ENCODE data around the gene MAP1S. TPM values are rescaled to one million over a fixed set of nuclear protein-coding genes. Genes with fewer than 3 reads are reported as not detected.

MAP1S gene
- total RNA-seq, 1 donor from 2014 or later: 63.1 TPM

DNA sequence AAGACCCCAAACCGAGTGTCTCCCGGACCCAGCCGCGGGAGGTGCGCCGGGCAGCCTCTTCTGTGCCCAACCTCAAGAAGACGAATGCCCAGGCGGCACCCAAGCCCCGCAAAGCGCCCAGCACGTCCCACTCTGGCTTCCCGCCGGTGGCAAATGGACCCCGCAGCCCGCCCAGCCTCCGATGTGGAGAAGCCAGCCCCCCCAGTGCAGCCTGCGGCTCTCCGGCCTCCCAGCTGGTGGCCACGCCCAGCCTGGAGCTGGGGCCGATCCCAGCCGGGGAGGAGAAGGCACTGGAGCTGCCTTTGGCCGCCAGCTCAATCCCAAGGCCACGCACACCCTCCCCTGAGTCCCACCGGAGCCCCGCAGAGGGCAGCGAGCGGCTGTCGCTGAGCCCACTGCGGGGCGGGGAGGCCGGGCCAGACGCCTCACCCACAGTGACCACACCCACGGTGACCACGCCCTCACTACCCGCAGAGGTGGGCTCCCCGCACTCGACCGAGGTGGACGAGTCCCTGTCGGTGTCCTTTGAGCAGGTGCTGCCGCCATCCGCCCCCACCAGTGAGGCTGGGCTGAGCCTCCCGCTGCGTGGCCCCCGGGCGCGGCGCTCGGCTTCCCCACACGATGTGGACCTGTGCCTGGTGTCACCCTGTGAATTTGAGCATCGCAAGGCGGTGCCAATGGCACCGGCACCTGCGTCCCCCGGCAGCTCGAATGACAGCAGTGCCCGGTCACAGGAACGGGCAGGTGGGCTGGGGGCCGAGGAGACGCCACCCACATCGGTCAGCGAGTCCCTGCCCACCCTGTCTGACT, 7.9 kb downstream of the MAP1S start:
- Mint-ChIP-seq H3K27ac (ENCODE audit: unreplicated experiment) (no peak overlapping the region), H3K9me3 (ENCODE audit: unreplicated experiment) (no peaks in the 10 kb centered on the region), H3K4me1 (ENCODE audit: unreplicated experiment) (no peaks in the 10 kb centered on the region), H3K36me3 (ENCODE audit: unreplicated experiment) (peaks cover 29% of the 10 kb centered on the region), H3K4me3 (ENCODE audit: unreplicated experiment) (no peak overlapping the region), H3K27me3 (ENCODE audit: unreplicated experiment) (no peaks in the 10 kb centered on the region)
- TF ChIP-seq, protein P1, sequence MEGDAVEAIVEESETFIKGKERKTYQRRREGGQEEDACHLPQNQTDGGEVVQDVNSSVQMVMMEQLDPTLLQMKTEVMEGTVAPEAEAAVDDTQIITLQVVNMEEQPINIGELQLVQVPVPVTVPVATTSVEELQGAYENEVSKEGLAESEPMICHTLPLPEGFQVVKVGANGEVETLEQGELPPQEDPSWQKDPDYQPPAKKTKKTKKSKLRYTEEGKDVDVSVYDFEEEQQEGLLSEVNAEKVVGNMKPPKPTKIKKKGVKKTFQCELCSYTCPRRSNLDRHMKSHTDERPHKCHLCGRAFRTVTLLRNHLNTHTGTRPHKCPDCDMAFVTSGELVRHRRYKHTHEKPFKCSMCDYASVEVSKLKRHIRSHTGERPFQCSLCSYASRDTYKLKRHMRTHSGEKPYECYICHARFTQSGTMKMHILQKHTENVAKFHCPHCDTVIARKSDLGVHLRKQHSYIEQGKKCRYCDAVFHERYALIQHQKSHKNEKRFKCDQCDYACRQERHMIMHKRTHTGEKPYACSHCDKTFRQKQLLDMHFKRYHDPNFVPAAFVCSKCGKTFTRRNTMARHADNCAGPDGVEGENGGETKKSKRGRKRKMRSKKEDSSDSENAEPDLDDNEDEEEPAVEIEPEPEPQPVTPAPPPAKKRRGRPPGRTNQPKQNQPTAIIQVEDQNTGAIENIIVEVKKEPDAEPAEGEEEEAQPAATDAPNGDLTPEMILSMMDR (IDR thresholded peaks at IDR 0.05): no peak
- no peak for DNase-seq (ENCODE audit: extremely low spot score, unreplicated experiment)

DNA sequence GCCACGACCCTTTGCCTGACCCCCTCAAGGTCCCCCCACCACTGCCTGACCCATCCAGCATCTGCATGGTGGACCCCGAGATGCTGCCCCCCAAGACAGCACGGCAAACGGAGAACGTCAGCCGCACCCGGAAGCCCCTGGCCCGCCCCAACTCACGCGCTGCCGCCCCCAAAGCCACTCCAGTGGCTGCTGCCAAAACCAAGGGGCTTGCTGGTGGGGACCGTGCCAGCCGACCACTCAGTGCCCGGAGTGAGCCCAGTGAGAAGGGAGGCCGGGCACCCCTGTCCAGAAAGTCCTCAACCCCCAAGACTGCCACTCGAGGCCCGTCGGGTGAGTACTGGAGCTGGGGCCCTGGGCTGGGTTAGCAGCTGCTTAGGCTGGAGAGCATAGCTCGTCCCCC, 8.6 kb downstream of the MAP1S start:
- Mint-ChIP-seq H3K36me3 (ENCODE audit: unreplicated experiment) (peaks cover 30% of the 10 kb centered on the region), H3K27ac (ENCODE audit: unreplicated experiment) (no peak overlapping the region), H3K4me3 (ENCODE audit: unreplicated experiment) (no peak overlapping the region), H3K4me1 (ENCODE audit: unreplicated experiment) (no peaks in the 10 kb centered on the region), H3K27me3 (ENCODE audit: unreplicated experiment) (no peaks in the 10 kb centered on the region), H3K9me3 (ENCODE audit: unreplicated experiment) (no peaks in the 10 kb centered on the region)
- TF ChIP-seq, protein P1 (IDR thresholded peaks at IDR 0.05): no peak
- DNase-seq (ENCODE audit: extremely low spot score, unreplicated experiment): no peak

DNA sequence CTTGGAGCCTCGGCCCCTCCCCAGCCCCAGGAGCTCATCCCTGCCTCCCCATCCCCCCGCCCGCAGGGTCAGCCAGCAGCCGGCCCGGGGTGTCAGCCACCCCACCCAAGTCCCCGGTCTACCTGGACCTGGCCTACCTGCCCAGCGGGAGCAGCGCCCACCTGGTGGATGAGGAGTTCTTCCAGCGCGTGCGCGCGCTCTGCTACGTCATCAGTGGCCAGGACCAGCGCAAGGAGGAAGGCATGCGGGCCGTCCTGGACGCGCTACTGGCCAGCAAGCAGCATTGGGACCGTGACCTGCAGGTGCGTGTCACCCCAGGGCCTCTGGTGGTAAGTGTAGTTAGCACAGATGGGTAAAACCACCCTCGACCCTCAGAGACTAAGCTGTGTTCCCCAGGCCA, 13.8 kb downstream of the MAP1S start:
- Mint-ChIP-seq H3K36me3 (ENCODE audit: unreplicated experiment) (peaks cover 32% of the 10 kb centered on the region), H3K9me3 (ENCODE audit: unreplicated experiment) (no peaks in the 10 kb centered on the region), H3K4me1 (ENCODE audit: unreplicated experiment) (no peaks in the 10 kb centered on the region), H3K27ac (ENCODE audit: unreplicated experiment) (no peak overlapping the region), H3K27me3 (ENCODE audit: unreplicated experiment) (no peaks in the 10 kb centered on the region), H3K4me3 (ENCODE audit: unreplicated experiment) (no peak overlapping the region)
- TF ChIP-seq, protein P1 (IDR thresholded peaks at IDR 0.05): no peak
- DNase-seq (ENCODE audit: extremely low spot score, unreplicated experiment): no peak

DNA sequence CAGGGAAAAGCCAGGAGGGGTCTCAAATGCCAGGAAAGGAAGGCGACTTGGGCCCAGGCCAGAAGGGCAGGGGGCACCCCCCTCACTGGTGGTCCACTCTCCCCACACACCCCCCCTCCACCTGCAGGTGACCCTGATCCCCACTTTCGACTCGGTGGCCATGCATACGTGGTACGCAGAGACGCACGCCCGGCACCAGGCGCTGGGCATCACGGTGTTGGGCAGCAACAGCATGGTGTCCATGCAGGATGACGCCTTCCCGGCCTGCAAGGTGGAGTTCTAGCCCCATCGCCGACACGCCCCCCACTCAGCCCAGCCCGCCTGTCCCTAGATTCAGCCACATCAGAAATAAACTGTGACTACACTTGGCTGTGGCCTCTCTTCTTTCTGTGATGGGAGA, 14.9 kb downstream of the MAP1S start:
- Mint-ChIP-seq H3K4me1 (ENCODE audit: unreplicated experiment) (no peaks in the 10 kb centered on the region), H3K36me3 (ENCODE audit: unreplicated experiment) (peaks cover 32% of the 10 kb centered on the region), H3K4me3 (ENCODE audit: unreplicated experiment) (no peak overlapping the region), H3K9me3 (ENCODE audit: unreplicated experiment) (no peaks in the 10 kb centered on the region), H3K27me3 (ENCODE audit: unreplicated experiment) (no peaks in the 10 kb centered on the region), H3K27ac (ENCODE audit: unreplicated experiment) (no peak overlapping the region)
- DNase-seq (ENCODE audit: extremely low spot score, unreplicated experiment): no peak
- TF ChIP-seq, protein P1 (IDR thresholded peaks at IDR 0.05): no peak

DNA sequence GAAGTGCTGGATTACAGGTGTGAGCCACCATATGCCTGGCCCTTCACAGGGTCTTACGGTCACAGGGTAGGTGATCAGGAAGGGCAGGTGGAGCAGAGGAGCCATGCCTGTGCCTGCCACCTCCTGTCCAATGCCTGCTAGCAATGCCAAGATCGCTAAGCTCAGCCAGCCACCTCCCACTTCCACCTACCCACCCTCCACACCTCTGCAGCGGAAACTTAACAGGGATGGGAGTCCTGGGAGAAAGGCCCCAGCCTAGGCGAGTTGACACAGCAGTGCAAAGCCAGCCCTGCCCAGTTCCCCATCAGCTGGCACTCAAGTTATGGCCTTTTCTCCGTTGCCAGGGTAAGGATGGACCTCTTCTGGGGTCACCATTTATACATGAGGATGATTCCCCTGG, 16.1 kb downstream of the MAP1S start:
- no peak for DNase-seq (ENCODE audit: extremely low spot score, unreplicated experiment)
- no peaks in the 10 kb centered on the region for H3K4me1 Mint-ChIP-seq (ENCODE audit: unreplicated experiment)
- H3K27ac Mint-ChIP-seq (ENCODE audit: unreplicated experiment): no peak overlapping the region
- H3K4me3 Mint-ChIP-seq (ENCODE audit: unreplicated experiment): no peak overlapping the region
- H3K9me3 Mint-ChIP-seq (ENCODE audit: unreplicated experiment): no peaks in the 10 kb centered on the region
- H3K27me3 Mint-ChIP-seq (ENCODE audit: unreplicated experiment): no peaks in the 10 kb centered on the region
- H3K36me3 Mint-ChIP-seq (ENCODE audit: unreplicated experiment): peaks cover 27% of the 10 kb centered on the region
- TF ChIP-seq, protein P1 (IDR thresholded peaks at IDR 0.05): no peak
